Stimulated activated CD8-positive, alpha-beta memory T cell treated with anti-CD3 and anti-CD28 coated beads, Interleukin-15, amount 100 ng/mL, for 4 hours (primary cell): ENCODE data around the gene ATP1A2.

Experiments used
- DNase-seq, 2 donors: peaks; one replicate each; pipeline ENCODE4 v3.0.0-alpha.2; 2020; ENCODE audit warnings: low read depth in 2 of 2

Gene ATP1A2

GRCh38 chr1:160146107-160146506 lies 30.5 kb downstream of the ATP1A2 start:
- no peak for DNase-seq

- DNase-seq = no peak
Observed at GRCh38 chr1:160148121-160148520, 32.6 kb downstream of the ATP1A2 start.

GRCh38 chr1:160149233-160149632 lies 33.7 kb downstream of the ATP1A2 start:
- DNase-seq = no peak

GRCh38 chr1:160149716-160150115 lies 34.2 kb downstream of the ATP1A2 start:
- DNase-seq = no peak

GRCh38 chr1:160151303-160151702 lies 35.7 kb downstream of the ATP1A2 start, which contains the start of gene ATP1A4:
TSS of gene ATP1A4 (plus strand) at chr1:160151603. CDS start at chr1:160152041, 438 bp downstream.
- DNase-seq = no peak

- no peak for DNase-seq
Observed at GRCh38 chr1:160154790-160155189, 39.2 kb downstream of the ATP1A2 start.

- no peak for DNase-seq
Observed at GRCh38 chr1:160156361-160156760, 40.8 kb downstream of the ATP1A2 start.

GRCh38 chr1:160157174-160157573 lies 41.6 kb downstream of the ATP1A2 start:
- DNase-seq = no peak

- no peak for DNase-seq
Observed at GRCh38 chr1:160158031-160158430, 42.5 kb downstream of the ATP1A2 start.

GRCh38 chr1:160158534-160158933 lies 43.0 kb downstream of the ATP1A2 start:
- no peak for DNase-seq

GRCh38 chr1:160159846-160160245 lies 44.3 kb downstream of the ATP1A2 start:
- no peak for DNase-seq

- no peak for DNase-seq
Observed at GRCh38 chr1:160161965-160162705, 46.6 kb downstream of the ATP1A2 start.

GRCh38 chr1:160162931-160163330 lies 47.4 kb downstream of the ATP1A2 start:
- DNase-seq = no peak

- no peak for DNase-seq
Observed at GRCh38 chr1:160163615-160164014, 48.1 kb downstream of the ATP1A2 start.

- no peak for DNase-seq
Observed at GRCh38 chr1:160164121-160164520, 48.6 kb downstream of the ATP1A2 start.

GRCh38 chr1:160166166-160166868 lies 50.8 kb downstream of the ATP1A2 start:
- no peak for DNase-seq

GRCh38 chr1:160167056-160167455 lies 51.5 kb downstream of the ATP1A2 start:
- DNase-seq = no peak

- no peak for DNase-seq
Observed at GRCh38 chr1:160167580-160167979, 52.0 kb downstream of the ATP1A2 start.

GRCh38 chr1:160168016-160168415 lies 52.5 kb downstream of the ATP1A2 start:
- DNase-seq = no peak

- DNase-seq = no peak
Observed at GRCh38 chr1:160168609-160169369, 53.2 kb downstream of the ATP1A2 start.

GRCh38 chr1:160169553-160170399 lies 54.2 kb downstream of the ATP1A2 start:
- DNase-seq = no peak

GRCh38 chr1:160171354-160171753 lies 55.8 kb downstream of the ATP1A2 start:
- no peak for DNase-seq
